Cardiac muscle cell (in vitro differentiated cells and primary cell): Measurements from ENCODE around the gene SPEG. TPM values are rescaled to one million over a fixed set of nuclear protein-coding genes. Genes with fewer than 3 reads are reported as not detected.
A peak's percentile ranks its signal among the peaks of the same experiment; 100 is the strongest.

Source experiments
- DNase-seq, 2 donors: peaks; one replicate each; pipeline versions ENCODE4 v3.0.0 to v3.0.0-alpha.2; 2010 to 2017; ENCODE audit warnings: low read depth in 1 of 2, low spot score in 1 of 2
- H3K27ac ChIP-seq: fragments of 200-600 bp; sonication (generic); 2 replicates; pipeline ENCODE4 v1.5.1; 2016
- H3K27me3 ChIP-seq: fragments of 200-600 bp; sonication (generic); 2 replicates; pipeline ENCODE4 v1.6.0; 2016; ENCODE audit warnings: control low read depth
- H3K36me3 ChIP-seq: fragments of 200-600 bp; sonication (generic); 2 replicates; pipeline ENCODE4 v1.5.1; 2016; ENCODE audit warnings: control low read depth
- H3K4me1 ChIP-seq: fragments of 200-600 bp; sonication (generic); 2 replicates; pipeline ENCODE4 v1.8.1; 2017; ENCODE audit warnings: low read depth, mild to moderate bottlenecking, mixed run types
- H3K4me3 ChIP-seq: fragments of 200-600 bp; sonication (generic); 2 replicates; pipeline ENCODE4 v1.5.1; 2016; ENCODE audit warnings: mild to moderate bottlenecking
- H3K9me3 ChIP-seq: fragments of 200-600 bp; sonication (generic); 2 replicates; pipeline ENCODE4 v1.5.1; 2017; ENCODE audit warnings: low read depth, mild to moderate bottlenecking, control low read depth
- CTCF ChIP-seq: IDR thresholded peaks from 2 replicates; pipeline ENCODE4 v1.5.1; 2012; ENCODE audit warnings: low read depth, mild to moderate bottlenecking, low read length
- polyA plus RNA-seq: library from polyadenylated mRNA; unstranded; fragments of >200 nt; fragmentation: Nextera tagmentation; extraction: Ambion mirVana; gene quantifications from 2 replicates; pipeline ENCODE4 v1.2.1, GENCODE V29; 2016
- total RNA-seq: library from RNA; depleted of rRNA; stranded (reverse); fragments of >200 nt; gene quantifications from 2 replicates; pipeline ENCODE4 v1.2.3, GENCODE V29; 2016

SPEG gene
- total and polyA plus RNA-seq, 2 experiments from 2014 or later, result 188 to 292 TPM

GRCh38 chr2:219403861-219404260 is 30.8 kb upstream of the SPEG start:
- H3K4me1 ChIP-seq, result peaks cover 57% of the 10 kb centered on the region
- H3K27me3 ChIP-seq, result no peaks in the 10 kb centered on the region
- no peaks in the 10 kb centered on the region for H3K9me3 ChIP-seq
- no peak for DNase-seq
- TF ChIP-seq CTCF, result no peak
- H3K4me3 ChIP-seq, result no peak overlapping the region
- no peaks in the 10 kb centered on the region for H3K36me3 ChIP-seq
- peak overlapping the region; percentile 92 for H3K27ac ChIP-seq

GRCh38 chr2:219404291-219404910 is 30.2 kb upstream of the SPEG start:
- Histone ChIP-seq H3K36me3 (no peaks in the 10 kb centered on the region), H3K27ac (peak overlapping the region; percentile 92), H3K4me3 (no peak overlapping the region), H3K9me3 (no peaks in the 10 kb centered on the region), H3K4me1 (peaks cover 62% of the 10 kb centered on the region), H3K27me3 (no peaks in the 10 kb centered on the region)
- TF ChIP-seq CTCF, result no peak
- peak in 1 of 2 donors; percentile 68 for DNase-seq

- H3K27me3 ChIP-seq, result no peaks in the 10 kb centered on the region
- H3K4me3 ChIP-seq, result no peak overlapping the region
- peaks cover 65% of the 10 kb centered on the region for H3K4me1 ChIP-seq
- no peaks in the 10 kb centered on the region for H3K36me3 ChIP-seq
- no peaks in the 10 kb centered on the region for H3K9me3 ChIP-seq
- peak overlapping the region; percentile 92 for H3K27ac ChIP-seq
- TF ChIP-seq CTCF, result no peak
- DNase-seq, result peak in 1 of 2 donors; percentile 79
Measured at GRCh38 chr2:219404954-219405353, 29.7 kb upstream of the SPEG start.

GRCh38 chr2:219405451-219405850 is 29.2 kb upstream of the SPEG start:
- Histone ChIP-seq H3K27ac (peak overlapping the region; percentile 92), H3K9me3 (no peaks in the 10 kb centered on the region), H3K36me3 (no peaks in the 10 kb centered on the region), H3K4me1 (peaks cover 60% of the 10 kb centered on the region), H3K27me3 (no peaks in the 10 kb centered on the region), H3K4me3 (no peak overlapping the region)
- TF ChIP-seq CTCF, result peak; percentile 17
- peak in 1 of 2 donors; percentile 41 for DNase-seq

GRCh38 chr2:219405958-219406860 is 28.4 kb upstream of the SPEG start:
- no peak overlapping the region for H3K4me3 ChIP-seq
- H3K27me3 ChIP-seq, result no peaks in the 10 kb centered on the region
- peaks cover 54% of the 10 kb centered on the region for H3K4me1 ChIP-seq
- no peaks in the 10 kb centered on the region for H3K36me3 ChIP-seq
- H3K9me3 ChIP-seq, result no peaks in the 10 kb centered on the region
- no peak for DNase-seq
- no peak for TF ChIP-seq CTCF
- H3K27ac ChIP-seq, result peak overlapping the region; percentile 92
